Left ventricle myocardium inferior (tissue), 1 donor: ENCODE measurements around the gene ARHGAP29. TPM values are rescaled to one million over a fixed set of nuclear protein-coding genes. Genes with fewer than 3 reads are reported as not detected.
A peak's percentile ranks its signal among the peaks of the same experiment; 100 is the strongest.

Experiments
- DNase-seq: peaks from one replicate; pipeline ENCODE4 v3.0.0-alpha.2; 2020
- H3K27ac ChIP-seq: fragments of 200-600 bp; replicated peaks from 2 replicates; pipeline ENCODE4 v1.8.0; 2021
- H3K27me3 ChIP-seq: fragments of 200-600 bp; 2 replicates; pipeline ENCODE4 v1.8.0; 2021; ENCODE audit warnings: low read depth
- H3K36me3 ChIP-seq: fragments of 200-600 bp; 2 replicates; pipeline ENCODE4 v1.8.0; 2021
- H3K4me1 ChIP-seq: fragments of 200-600 bp; 2 replicates; pipeline ENCODE4 v1.8.0; 2021
- H3K4me3 ChIP-seq: fragments of 200-600 bp; 2 replicates; pipeline ENCODE4 v1.8.0; 2021; ENCODE audit warnings: mild to moderate bottlenecking, moderate library complexity
- H3K9me3 ChIP-seq: fragments of 200-600 bp; replicated peaks from 2 replicates; pipeline ENCODE4 v1.8.0; 2021
- CTCF ChIP-seq: fragments of 200-600 bp; IDR thresholded peaks from 2 replicates; pipeline ENCODE4 v1.8.0; 2021; ENCODE audit warnings: antibody characterized with exemption, mild to moderate bottlenecking, borderline replicate concordance
- intact Hi-C: fragments of 100-400 bp; cut with micrococcal nuclease; formaldehyde crosslinking; loops from one replicate; pipeline ENCODE4 v1.11.0; 2022
- total RNA-seq: library from RNA; stranded (reverse); fragmentation: NEBNext Ultra II Directional; extraction: Animal tissue kit (Norgen Biotek cat#: 25700); gene quantifications from one replicate; pipeline ENCODE4 v1.2.1, GENCODE V29; 2021
- donor health status: DM: no; HTN: yes; CAD: no; lungs with severe emphysema.

Gene ARHGAP29
- total RNA-seq, 1 donor from 2014 or later: 26.5 TPM

GRCh38 chr1:94245747-94246438 lies 8.5 kb upstream of the ARHGAP29 start:
- TF ChIP-seq CTCF: no peak
- H3K4me3 ChIP-seq: peak overlapping the region; percentile 80
- intact Hi-C loops: loop anchor here (5.0 kb wide), 1 partner anchor 81 kb away; no protein-coding TSS in a partner anchor
- peak overlapping the region; percentile 94 for H3K27ac ChIP-seq
- peaks cover 6% of the 10 kb centered on the region for H3K36me3 ChIP-seq
- H3K4me1 ChIP-seq: peaks cover 27% of the 10 kb centered on the region
- H3K9me3 ChIP-seq: peaks cover 36% of the 10 kb centered on the region
- no peaks in the 10 kb centered on the region for H3K27me3 ChIP-seq
- no peak for DNase-seq

- H3K27me3 ChIP-seq: no peaks in the 10 kb centered on the region
- TF ChIP-seq CTCF: no peak
- peaks cover 6% of the 10 kb centered on the region for H3K36me3 ChIP-seq
- peaks cover 36% of the 10 kb centered on the region for H3K9me3 ChIP-seq
- H3K4me1 ChIP-seq: peaks cover 36% of the 10 kb centered on the region
- H3K4me3 ChIP-seq: peak overlapping the region; percentile 80
- DNase-seq: no peak
- intact Hi-C loops: loop anchor here (5.0 kb wide), 1 partner anchor 82 kb away; no protein-coding TSS in a partner anchor
- H3K27ac ChIP-seq: peak overlapping the region; percentile 94
Measured at GRCh38 chr1:94244816-94245215, 7.4 kb upstream of the ARHGAP29 start.

- Histone ChIP-seq H3K9me3 (peaks cover 36% of the 10 kb centered on the region), H3K27me3 (no peaks in the 10 kb centered on the region), H3K36me3 (peaks cover 6% of the 10 kb centered on the region), H3K4me3 (no peak overlapping the region), H3K4me1 (peaks cover 47% of the 10 kb centered on the region), H3K27ac (peak overlapping the region; percentile 94)
- DNase-seq: no peak
- intact Hi-C loops: no loop called here
- TF ChIP-seq CTCF: no peak
Measured at GRCh38 chr1:94243665-94244064, 6.3 kb upstream of the ARHGAP29 start.

- H3K36me3 ChIP-seq: peaks cover 6% of the 10 kb centered on the region
- no peaks in the 10 kb centered on the region for H3K27me3 ChIP-seq
- H3K27ac ChIP-seq: peak overlapping the region; percentile 9
- peaks cover 52% of the 10 kb centered on the region for H3K4me1 ChIP-seq
- peaks cover 36% of the 10 kb centered on the region for H3K9me3 ChIP-seq
- intact Hi-C loops: no loop called here
- H3K4me3 ChIP-seq: no peak overlapping the region
- peak; percentile 52 for TF ChIP-seq CTCF
- no peak for DNase-seq
Measured at GRCh38 chr1:94240822-94241221, 3.4 kb upstream of the ARHGAP29 start.

GRCh38 chr1:94239796-94240195 lies 2.4 kb upstream of the ARHGAP29 start:
- intact Hi-C loops: loop anchor here (5.0 kb wide), 1 partner anchor 177 kb away; no protein-coding TSS in a partner anchor
- DNase-seq: no peak
- Histone ChIP-seq H3K27ac (peak overlapping the region; percentile 9), H3K27me3 (no peaks in the 10 kb centered on the region), H3K36me3 (peaks cover 6% of the 10 kb centered on the region), H3K4me3 (no peak overlapping the region), H3K9me3 (peaks cover 31% of the 10 kb centered on the region), H3K4me1 (peaks cover 62% of the 10 kb centered on the region)
- TF ChIP-seq CTCF: no peak
